Measurements from ENCODE around the gene PPP6R3.
"Not testable (repeated sequence)": the region's sequence is repeated elsewhere in the genome, so short reads cannot be mapped to it uniquely, and the experiment has no call there.

PPP6R3 gene

DNA sequence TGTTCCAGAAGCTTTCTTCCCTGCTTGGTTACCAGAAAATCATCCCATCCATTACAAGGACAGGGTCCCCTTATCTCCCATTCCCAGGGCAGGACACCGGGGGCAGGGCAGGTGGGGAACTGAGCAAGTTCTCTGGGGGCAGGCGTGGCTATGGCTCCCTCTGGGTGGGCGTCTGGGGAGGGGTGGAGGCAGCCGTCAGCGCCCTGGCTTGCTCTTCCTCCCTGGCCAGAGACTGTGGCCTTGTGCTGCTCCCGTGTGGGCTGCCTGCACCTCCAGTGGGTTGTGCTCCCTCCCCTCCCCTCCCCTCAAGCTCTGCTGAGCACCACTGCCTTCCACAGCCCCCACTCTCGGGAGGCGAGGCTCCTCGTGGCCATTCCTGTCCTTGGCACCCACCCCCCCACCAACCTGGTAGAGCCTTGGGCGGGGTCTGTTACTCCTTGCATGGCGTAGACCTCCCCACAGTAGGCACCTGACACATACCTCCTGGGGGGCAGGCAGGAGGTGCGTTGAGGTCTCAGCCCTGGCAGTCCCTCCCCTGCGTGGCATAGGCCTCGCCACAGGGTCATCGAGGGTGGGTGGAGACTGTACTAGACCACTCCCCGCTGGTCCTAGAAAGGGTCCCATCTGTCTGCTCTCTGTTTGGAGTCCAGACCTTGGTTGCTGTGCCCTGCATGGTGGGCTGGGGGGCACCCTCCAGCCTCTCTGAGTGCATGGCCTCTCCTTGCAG, 24.2 kb upstream of the PPP6R3 start:
- no peak for DNase-seq

DNA sequence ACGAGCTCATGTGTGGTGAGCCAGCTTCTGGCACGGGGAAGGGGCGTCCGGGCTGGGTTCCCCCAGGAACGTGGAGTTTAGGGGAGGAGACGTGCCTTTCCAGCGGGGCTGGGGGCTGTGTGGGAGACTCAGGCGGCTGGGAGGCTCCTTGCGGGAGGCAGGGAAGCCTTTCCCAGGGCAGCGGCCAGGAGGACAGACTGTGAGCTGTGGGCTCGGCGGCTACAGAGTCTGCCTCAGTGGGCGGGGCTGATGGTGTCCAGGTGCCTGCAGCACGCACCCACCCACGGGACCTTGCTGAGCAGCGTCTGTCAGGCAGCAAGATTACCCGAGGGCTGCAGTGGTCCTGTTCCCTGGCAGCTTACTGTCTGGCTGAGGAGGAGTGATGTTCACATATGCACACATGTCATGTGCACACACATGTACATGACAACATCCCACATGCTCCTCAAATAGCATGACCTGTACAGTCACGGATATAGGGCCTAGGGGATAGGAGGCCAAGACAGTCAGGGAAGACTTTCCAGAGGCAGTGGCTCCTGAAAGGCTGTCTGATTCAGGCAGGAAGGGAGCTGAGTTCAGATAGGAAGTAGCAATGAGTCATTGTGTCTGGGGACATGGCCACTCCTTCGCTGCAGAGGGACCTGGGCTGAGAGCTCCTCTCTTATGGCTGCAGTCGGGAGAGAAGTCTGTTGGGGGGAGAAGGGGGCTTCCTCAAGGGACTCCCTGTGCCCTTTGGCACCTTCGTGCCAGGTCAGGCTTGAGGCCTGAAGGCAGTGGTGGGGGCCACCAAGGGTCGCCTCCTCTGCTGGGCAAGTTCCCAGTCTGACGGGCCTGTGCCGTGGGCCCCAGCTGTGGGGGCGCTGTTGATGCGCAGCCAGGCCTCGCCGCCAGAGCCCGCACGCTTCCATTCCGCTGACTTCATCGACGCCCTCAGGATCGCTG, 23.3 kb upstream of the PPP6R3 start:
- no peak for DNase-seq

DNA sequence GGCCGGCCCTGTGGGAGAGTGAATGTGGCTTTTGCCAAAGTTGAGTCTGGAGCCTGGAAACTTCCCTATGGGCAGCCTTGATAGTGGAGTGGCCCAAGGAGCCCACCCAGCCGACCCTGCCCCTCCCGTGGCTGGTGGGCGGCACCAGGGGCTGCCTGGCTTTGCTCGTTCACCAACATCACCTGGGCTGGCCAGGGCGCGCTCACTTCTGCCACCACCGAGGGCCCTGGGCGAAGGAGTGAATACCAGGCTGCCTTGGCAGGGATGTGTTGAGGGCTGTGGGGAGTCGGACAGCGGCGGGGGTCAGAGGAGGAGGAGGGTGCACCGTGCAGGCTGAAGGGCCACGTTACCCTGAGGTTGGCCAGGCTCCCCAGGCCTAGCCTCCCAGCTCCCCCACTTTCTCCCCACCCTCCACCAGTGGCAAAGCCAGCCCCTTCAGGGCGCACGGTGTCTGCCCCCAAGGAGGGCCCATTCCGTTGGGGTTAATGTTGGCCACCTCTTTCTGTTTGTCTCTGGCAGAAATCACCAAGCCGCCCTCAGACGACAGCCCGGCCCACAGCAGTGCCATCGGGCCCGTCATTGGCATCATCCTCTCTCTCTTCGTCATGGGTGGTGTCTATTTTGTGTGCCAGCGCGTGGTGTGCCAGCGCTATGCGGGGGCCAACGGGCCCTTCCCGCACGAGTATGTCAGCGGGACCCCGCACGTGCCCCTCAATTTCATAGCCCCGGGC, 22.5 kb upstream of the PPP6R3 start:
- DNase-seq, result no peak

DNA sequence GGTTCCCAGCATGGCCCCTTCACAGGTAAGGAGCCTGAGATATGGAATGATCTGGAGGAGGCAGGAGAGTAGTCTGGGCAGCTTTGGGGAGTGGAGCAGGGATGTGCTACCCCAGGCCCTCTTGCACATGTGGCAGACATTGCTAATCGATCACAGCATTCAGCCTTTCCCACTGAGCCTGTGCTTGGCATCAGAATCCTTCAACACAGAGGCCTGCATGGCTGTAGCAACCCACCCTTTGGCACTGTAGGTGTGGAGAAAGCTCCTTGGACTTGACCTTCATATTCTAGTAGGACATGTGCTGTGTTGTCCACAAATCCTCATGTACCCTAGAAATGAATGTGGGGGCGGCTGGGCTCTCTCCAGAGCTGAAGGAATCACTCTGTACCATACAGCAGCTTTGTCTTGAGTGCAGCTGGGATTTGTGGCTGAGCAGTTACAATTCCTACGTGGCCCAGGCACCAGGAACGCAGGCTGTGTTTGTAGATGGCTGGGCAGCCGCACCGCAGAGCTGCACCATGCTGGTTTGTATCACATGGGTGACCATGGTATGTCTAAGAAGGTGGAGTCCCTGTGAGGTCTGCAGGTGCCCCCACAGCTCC, 21.8 kb upstream of the PPP6R3 start:
- no peak for DNase-seq

DNA sequence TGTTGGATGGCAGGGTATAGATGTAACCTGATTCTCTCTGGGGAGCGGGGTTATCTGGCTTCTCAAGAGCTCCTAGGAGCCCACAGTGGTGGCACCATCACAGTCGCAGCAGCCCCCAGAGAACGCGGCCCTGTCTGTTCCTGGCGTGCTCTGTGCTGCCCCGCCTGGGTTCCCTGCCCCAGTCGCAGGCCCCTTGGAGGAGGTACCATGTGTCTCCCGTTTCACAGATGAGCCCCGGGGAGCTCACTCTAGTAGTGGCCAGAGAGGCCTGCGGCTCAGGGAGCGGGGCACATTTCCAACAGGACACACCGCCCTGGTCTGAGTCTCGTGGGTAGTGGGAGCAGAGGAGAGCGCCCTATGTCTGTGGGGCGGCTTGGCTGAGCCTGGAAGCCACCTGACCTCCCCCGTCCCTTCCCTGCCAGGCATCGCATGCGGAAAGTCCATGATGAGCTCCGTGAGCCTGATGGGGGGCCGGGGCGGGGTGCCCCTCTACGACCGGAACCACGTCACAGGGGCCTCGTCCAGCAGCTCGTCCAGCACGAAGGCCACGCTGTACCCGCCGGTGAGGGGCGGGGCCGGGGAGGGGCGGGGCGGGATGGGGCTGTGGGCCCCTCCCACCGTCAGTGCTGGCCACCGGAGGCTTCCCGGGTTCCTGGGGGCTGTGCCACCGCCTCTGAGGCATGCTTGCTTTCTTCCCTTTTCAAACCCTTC, 21.0 kb upstream of the PPP6R3 start:
- DNase-seq, result no peak

DNA sequence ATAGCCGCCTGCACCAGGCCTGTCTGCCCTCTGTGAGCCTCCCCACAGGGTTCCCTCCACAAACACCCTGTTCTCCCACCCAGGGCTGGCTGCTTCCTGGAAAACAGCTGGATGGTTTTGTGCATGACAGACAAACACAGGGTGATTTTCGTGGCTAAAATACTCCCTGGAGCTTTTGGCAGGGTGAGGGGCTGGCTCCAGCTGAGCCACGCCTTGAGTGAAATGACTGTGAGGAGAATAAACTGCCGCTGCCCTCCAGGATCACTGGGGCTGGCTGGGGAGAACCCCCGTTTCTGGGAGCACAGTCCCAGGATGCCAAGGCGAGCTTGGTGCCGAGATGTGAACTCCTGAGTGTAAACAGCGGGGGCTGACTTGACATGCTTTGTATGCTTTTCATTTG, 20.3 kb upstream of the PPP6R3 start:
- no peak for DNase-seq

DNA sequence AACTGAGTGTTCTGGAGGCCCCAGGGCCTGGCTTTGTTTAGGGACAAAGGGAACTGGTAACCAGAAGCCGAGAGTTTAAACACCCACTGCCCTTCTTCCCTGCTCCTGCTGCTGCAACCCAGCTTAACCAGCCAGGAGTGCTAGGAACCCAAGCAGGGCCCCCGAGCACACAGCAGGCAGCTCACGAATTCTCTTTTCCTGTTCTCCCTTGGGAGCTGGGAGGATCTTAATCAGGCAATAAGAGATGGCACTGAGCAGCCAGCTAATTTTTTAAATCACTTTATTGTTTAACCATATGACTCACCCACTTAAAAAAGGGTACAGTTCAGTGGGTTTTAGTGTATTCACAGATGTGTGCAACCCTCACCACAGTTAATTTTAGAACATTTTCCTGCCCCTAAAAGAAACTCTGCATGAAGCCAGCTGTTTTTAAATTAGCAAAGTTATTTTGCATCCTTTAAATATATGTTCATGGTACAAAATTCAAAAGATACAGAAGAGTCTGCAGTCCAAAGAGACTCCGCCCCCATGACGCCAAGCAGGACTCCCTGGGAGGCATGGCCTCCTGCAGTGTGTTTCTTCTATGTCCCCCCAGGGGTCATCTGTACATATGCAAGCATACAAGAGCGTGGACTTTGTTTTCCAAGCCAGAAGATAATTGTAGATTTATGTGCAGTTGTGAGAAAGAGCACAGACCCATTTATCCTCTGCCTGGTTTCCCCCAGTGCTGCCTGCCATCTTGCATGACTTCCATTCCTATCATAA, 18.9 kb upstream of the PPP6R3 start:
- DNase-seq, result no peak

DNA sequence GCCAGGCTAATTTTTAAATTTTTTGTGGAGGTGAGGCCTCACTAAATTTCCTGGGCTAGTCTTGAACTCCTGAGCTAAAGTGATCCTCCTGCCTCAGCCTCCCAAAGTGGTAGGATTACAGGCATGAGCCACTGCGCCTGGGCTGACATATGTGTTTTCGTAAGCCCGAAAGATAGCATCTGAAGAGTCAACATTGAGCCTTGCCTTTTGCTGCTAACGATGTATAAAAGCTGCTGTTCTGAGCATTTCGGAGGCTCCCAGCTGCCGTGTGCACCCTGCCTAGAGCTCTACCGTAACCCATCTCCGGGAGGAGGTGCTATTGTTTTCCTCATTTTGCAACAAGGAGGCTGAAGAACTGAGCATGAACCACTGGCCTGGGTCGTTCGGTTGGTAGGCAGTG, 18.1 kb upstream of the PPP6R3 start:
- DNase-seq, result no peak

DNA sequence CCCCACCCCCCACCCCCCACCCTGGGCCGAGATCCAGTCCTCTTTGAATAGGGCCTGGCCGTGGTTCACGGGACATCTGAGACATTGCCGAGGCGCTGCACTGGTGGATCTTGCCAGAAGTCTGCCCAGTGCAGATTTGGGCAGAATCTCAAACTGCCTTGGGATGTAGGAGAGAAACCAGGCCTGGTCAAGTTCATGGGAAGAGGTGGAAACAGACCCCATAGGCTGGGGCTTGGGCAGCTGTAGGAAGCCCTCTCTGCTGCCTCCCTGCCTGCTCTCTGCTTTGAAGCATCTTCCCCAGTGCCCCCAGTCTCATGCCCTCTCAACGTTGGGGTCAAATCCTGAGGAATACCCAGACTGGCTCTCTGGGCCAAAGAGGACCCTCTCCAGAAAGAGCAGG, 16.0 kb upstream of the PPP6R3 start:
- DNase-seq, result no peak

DNA sequence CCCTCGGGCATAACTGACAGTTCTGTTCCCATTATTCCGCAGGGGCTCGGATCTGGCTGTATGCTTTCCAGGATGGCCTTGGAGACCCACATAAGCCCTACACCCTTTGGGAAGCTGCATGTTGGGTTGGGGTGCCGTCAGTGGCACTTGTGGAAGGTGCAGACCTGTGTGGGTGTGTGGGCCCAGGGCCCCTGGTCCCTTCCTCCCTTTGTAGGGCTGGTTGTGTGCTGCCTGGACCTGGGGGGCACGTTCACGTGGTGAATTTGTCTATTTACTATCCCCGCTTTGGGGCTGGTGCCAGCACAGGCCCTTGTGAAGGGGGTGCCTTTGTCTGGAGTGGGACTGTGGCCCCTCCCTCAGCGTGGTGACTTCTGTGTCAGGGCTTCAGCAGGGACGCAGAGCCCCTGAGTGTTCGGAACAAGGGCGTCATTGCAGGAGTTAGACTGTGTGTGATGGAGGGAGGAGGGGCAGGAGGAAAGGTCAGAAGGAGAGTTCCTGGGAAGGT, 15.0 kb upstream of the PPP6R3 start:
- DNase-seq, result no peak

DNA sequence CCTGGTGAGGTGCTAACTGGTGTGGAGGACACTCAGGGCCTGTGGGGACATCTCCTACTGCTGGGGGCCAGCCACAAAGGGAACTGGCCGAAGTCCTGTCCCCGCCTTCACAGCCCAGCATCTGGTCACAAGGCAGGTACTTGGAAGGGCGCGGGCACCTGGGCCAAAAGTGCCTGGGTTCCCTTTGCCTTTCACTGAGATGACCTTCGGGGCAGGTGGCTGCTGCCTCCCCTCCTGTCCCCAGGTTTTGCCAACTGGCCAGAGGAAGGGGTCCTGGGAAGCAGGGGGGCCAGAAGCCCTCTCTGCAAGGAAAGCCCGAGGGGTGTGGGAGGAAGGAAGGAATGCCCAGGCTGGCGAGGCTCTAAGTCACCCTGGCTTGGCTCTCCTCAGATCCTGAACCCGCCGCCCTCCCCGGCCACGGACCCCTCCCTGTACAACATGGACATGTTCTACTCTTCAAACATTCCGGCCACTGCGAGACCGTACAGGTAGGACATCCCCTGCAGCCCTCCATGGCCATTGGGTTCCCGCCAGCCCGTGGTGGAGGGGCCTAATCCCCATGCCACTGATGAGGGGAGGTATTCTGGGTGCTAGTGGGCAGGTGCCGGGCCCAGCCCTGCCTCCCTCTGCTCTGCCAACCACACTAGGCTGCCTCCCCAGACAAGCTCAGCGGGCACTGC, 14.4 kb upstream of the PPP6R3 start:
- DNase-seq, result no peak

DNA sequence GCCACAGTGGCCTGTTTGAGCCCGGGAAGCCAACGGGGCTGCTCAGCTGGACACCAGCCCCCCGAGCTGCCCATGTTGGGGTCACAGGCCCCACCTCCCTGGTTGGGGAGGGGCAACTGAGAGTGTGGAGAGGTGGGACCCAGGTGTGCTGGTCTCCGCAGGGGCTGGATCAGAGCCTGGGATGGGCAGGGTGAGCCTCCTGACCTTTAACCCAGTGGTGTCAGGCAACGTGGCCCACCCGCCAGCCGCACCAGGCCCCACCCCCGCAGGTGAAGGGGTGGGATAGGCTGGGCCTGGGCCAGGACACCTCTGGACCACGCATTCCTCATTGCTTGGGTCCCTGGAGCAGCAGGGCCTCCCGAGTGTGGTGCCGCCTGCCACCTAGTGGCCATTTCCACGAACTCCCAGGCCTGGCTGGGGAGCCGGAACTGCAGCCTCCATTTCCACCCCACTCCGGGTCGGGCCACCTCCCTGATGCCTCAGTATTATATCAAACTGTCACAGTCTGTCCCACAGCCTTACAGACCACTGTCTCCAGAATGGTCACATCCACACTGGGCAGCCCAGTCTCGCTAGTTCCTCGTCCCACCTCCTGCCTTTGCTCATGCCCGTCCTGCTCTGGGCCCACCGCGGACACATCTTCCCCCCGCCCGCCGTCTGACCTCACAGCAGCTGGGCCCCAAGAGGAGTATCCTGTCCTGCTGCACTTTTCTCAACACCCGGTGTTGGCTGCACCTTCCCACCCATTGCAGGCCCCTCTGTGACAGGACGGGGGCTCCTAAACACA, 13.3 kb upstream of the PPP6R3 start:
- peak; percentile 42 for DNase-seq

DNA sequence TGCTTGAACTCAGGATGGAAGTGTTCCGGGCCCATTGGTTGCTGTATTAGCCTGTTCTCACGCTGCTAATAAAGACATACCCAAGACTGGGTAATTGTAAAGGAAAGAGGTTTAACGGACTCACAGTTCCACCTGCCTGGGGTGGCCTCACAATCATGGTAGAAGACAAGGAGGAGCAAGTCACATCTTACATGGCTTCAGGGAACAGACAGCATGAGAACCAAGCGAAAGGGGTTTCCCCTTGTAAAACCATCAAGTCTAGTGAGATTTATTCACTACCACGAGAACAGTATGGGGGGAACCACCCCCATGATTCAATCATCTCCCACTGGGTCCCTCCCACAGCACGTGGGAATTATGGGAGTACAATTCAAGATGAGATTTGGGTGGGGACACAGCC, 12.6 kb upstream of the PPP6R3 start:
- DNase-seq, result not testable (repeated sequence)

DNA sequence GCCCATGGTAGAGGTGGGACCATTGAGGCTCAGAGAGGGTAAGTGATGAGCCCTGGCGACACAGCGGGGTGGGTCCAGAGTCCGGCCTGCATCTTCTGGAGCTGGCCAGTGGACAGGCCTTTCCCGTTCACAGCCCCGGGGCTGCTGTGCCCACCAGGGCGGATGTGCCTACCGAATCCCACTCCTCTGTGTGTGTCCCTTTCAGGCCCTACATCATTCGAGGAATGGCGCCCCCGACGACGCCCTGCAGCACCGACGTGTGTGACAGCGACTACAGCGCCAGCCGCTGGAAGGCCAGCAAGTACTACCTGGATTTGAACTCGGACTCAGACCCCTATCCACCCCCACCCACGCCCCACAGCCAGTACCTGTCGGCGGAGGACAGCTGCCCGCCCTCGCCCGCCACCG, 11.9 kb upstream of the PPP6R3 start:
- DNase-seq, result no peak

DNA sequence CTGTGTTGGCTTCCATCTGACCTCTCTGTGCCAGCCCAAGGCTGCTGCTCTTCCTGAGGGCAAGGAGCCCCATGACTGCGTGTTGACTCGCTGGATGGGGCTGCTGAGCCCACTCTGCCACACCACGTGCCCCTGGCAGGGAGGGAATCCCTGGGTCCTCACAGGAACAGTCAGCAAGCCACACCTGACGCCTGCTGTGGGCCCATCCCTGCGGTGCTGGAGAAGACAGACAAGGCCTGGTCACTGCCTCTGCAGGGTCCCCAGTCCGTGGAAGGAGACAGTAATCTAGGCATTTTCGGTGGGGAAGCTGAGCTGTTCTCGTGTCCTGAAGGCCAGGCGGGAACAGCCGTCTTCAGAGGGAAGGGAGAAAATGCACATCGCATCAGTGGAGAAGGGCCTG, 10.6 kb upstream of the PPP6R3 start:
- DNase-seq, result no peak

DNA sequence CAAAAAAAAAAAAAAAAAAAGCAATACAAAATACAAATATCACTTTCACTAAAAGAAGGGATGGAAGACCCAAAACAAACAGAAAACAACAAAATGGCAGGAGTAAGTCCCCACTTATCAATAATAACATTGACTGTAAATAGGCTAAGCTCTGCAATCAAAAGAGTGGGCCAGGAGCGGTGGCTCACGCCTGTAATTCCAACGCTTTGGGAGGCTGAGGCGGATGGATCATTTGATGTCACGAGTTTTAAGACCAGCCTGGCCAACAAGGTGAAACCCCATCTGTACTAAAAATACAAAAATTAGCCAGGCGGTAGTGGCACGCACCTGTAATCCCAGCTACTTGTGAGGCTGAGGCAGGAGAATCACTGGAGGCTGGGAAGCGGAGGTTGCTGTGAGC, 9.8 kb upstream of the PPP6R3 start:
- no peak for DNase-seq

DNA sequence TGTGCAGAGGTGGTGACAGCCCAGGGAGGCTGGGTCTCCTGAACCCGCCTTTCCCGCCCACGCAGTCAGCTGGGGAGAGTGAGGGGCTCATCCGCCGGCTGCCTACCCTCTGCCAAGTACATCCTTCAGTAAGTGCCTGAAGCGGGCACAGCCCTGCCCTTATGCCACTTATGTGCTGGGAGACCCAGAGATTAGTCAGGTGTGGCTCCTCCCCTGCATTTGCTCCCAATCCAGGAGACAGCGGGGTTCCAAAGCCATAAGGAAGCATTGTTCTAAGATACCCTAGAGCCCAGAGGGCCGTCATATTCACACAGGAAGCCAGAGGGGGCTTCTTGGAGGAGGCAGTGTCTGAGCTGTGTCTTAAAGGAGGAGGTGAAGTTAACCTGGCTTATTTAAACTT, 5.8 kb upstream of the PPP6R3 start:
- no peak for DNase-seq

DNA sequence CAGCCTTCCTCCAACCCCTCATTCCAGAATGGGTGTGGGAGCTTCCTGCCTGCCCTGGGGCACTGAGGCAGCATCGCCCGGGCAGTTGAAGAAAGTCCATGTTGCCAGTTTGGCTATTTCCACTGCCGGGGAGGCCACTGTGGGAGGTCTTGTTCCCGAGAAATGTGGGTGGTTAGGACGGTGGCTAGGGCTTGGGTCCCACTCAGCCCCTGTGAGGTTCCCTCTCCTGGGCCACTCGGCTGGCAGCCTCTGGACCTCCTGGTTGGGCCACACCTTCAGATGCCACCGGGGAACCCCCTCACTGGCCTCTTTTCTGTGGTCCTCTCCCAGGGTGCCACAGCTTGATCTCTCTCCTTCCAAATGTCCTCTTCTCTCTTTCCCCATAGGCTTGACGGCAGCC, 5.1 kb upstream of the PPP6R3 start:
- DNase-seq, result no peak

DNA sequence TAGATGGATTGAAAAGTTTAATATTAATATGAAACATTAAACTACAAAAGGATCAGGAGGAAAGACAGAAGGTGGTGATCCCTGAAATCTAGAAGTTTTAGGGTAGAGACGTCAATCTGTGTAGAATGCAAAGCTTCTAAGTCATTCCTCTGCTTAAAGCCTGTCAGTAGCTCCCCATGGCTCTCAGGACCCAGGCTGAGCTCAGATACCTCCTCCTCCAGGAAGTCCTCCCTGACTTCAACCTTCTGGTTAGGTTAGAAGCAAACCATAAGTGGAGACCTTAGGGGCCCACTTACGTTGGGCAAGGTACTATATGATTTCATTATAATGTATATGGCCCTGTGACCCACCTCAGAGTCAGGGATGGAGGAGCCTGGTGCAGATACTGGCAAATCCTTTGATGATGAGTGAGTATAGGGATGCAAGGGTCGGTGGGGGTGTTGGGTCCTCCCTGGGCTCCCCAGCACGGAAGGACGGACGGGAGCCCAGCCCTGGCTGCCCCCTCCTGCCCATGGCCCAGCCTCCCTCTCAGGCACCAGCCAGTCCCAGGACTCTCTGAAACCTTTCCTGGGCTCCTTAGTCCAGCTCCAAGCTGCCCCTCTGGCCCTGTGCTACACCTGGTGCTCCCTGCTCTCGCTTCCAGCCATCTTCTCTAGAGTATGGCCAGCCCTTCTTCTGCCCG, 3.2 kb upstream of the PPP6R3 start:
- DNase-seq, result no peak

DNA sequence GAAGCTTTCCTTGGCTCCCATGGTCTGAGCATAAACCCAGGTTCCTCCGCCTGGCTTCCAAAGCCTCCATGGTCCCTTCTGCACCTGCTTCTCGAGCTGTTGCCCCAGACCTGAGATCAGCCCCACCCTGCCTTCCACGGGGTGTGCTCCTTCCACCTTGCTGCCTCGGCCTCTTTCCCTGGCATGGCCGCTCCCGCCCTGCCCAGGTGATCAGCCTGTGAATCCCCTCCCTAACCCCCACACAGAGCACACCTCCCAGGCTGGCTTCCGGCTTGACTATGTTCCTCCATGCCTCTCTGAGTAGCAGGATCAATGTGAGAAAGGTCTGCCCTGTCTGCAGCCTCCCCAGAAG, 2.7 kb upstream of the PPP6R3 start:
- no peak for DNase-seq

All from KG1 (cell line).